Upper lobe of left lung (tissue), 4 donors: Measurements from ENCODE around the gene CCND2.

Source experiments
- POLR2A ChIP-seq, 4 donors: fragments of 450-650 bp; IDR thresholded peaks; one replicate each; pipeline ENCODE4 v1.5.1; 2016 to 2017; ENCODE audit warnings: antibody characterized with exemption in 4 of 4, mild to moderate bottlenecking in 2 of 4
- TF ChIP-seq, protein P1 (sequence below), 6 experiments: fragments of 450-650 bp in 4 of 6; fragments of 200-600 bp in 2 of 6; sonication (generic) in 2 of 6; IDR thresholded peaks; one replicate each; pipeline ENCODE4 v1.5.1; 2016 to 2019; ENCODE audit warnings: antibody characterized with exemption in 6 of 6

- TF ChIP-seq, protein P1, sequence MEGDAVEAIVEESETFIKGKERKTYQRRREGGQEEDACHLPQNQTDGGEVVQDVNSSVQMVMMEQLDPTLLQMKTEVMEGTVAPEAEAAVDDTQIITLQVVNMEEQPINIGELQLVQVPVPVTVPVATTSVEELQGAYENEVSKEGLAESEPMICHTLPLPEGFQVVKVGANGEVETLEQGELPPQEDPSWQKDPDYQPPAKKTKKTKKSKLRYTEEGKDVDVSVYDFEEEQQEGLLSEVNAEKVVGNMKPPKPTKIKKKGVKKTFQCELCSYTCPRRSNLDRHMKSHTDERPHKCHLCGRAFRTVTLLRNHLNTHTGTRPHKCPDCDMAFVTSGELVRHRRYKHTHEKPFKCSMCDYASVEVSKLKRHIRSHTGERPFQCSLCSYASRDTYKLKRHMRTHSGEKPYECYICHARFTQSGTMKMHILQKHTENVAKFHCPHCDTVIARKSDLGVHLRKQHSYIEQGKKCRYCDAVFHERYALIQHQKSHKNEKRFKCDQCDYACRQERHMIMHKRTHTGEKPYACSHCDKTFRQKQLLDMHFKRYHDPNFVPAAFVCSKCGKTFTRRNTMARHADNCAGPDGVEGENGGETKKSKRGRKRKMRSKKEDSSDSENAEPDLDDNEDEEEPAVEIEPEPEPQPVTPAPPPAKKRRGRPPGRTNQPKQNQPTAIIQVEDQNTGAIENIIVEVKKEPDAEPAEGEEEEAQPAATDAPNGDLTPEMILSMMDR (IDR thresholded peaks at IDR 0.05) = no peak
- TF ChIP-seq POLR2A (IDR thresholded peaks at IDR 0.05) = no peak
Observed at GRCh38 chr12:4267704-4268328, 5.7 kb upstream of the CCND2 start.
